NCI-H1417 (cell line): ENCODE measurements around the gene AGGF1.

Experiments used
- DNase-seq, 3 experiments: peaks; one replicate each; lab custom pipeline; 2025; lab: John Stamatoyannopoulos, UW

The AGGF1 gene

DNA sequence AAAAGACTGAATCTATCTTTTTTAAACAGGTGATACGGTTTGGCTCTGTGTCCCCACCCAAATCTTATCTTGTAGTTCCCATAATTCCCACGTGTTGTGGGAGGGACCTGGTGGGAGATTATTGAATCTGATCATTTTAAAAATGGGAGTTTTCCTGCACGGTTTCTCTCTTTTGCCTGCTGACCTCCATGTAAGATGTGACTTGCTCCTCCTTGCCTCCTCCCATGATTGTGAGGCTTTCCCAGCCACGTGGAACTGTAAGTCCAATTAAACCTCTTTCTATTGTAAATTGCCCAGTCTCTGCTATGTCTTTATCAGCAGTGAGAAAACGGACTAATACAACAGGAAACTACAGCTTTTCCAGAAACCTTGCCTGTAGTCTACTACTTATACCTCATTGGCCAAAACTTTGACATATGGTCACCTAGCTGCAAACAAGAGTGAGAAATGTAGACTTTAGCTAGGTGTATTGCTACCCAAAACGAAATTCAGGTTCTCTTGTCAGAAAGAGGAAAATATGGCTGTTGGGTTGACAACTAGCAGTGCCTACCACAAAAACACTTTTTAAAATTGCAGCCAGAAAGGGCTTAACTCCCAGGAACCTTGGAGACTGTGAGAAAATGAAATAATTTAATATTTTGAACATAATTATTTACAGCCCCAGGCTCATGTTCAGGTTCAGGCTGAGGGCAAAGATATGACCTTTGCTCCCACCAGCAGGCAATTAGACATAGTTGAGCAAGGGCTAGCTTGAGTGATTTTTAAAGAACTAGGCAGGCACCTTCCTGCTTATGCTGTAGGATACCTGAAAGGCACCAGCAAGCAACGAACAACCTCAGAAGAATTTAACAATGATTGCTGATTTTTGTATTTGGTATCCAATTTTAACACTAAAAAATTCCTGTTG, 7.4 kb upstream of the AGGF1 start:
- no peak for DNase-seq

DNA sequence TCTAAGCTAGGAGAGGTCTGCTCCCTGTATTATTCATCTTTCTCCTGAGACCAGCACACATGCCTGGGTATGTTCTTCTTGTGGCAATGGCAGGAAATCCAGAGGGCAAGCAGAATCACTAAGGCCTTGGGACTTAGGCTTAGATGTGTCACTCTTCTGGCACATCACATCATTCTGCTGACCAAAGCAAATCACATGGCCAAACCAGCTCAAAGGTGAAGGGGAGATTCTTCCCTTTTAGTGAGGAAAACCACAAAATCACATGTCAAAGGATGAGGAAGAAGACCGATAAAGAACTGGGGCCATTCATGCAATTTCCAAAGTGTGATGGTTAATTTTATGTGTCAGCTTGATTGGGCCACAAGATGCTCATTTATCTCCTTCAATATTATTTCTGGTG, 5.7 kb upstream of the AGGF1 start:
- no peak for DNase-seq

DNA sequence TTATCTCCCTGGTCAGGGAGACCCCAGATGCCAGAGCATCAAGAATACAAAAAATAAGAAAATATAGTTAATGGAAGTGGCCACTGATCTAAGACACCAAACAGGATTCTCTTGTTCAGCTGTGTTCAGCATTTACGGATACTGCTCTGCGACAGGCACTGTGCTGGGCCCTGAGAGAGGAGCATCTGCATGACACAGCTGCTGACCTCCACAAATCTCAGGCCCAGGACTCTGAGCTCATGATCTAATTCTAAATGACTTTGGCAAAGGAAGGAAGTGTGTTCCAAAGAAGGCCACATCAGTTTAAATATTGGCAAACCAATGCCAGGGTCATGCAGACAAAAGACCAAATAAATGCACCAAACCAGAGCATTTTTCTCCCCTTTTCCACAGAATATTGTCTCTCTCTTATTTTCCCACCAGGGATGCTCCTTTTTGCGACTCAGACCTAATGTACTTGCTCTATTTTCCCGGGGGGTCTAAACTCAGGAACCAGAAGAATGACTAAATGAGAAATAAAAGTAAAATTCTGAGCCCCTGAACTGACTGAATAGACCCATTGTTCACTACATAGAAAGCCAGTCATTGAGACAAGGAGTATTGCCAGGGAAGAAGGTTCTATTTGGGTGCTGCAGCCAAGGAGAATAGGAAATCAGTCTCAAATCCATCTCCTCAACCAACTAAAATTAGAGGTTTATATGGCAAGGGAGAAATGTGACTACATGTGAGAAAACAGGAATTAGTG, 1.4 kb upstream of the AGGF1 start:
- no peak for DNase-seq

DNA sequence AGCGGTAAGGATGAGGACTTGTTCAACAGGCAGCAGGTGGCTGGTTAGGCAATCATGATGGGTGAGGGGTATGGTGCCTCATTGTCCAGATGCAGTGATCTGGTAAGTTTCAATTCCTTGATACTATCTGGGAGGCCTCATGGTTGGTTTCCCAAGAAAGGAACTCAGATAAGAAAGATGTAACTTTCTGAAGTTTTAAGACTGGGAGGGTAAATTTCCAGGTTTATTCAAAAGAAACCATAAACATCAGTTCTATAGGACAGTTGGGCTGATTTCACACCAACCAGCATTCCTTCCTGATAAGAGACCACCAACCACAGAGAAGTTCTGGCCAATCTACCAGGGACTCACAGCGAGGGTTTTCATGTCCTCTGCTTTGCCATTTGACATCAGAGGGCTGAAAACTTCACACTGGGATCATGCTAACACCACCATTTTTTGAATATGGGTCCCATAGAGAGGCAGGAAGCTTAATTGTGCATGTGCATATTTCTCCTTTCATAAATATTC, 773 bp upstream of the AGGF1 start:
- DNase-seq, result no peak

DNA sequence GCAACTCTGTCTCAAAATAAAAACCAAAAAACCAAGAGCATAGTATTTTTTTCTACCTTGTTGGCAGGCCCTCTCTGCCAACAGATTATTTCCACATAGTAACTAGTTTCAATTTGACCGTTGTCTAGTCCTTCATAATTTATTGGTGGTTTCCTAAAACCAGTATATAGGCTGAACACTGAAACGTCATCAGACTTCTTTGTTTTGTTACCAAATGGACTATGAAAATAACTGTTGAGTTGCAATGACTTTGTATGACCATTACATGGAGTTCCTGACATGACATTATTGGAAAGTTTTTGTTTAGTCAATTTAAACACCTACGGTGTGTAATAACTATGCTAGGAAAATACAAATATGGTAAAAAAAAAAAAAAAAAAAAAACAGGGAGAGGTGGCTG, 1.7 kb downstream of the AGGF1 start:
- no peak for DNase-seq

DNA sequence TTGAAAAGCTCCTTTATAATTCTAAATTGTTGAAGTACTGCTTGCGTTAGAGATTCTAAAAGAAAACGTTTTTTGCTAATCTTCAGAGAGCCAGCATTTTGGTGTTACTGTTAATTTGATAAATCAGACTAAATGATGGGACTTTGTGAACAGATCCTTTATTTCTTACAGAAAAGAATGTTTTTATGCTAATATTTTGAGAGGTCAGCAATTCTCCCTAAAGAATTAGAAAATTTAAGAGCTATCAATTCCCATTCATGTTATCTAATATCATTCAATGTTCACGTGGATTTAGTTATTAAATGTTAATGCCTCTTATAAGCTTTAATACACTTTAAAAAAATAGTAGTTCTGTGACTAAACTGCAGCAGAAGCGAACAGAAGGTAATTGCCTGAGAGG, 2.4 kb downstream of the AGGF1 start:
- no peak for DNase-seq

DNA sequence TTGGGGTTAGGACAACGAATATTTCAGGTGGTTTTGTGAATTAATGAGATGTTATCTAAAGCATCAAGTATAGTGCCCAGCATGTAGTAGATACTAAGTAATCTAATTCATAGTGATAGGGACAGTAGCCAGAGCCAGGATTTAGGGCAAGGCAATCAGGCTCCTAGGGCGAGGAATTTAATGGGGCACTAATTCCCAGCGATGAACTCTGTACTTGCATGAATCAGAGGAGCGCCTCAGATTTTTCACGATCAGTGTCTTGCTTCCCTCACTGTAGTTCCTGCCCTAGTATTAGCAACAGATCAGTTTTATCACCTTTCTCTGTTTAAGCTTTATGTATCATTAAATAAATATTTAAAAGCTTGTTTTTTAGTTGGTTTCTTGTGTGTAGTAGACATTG, 3.1 kb downstream of the AGGF1 start:
- DNase-seq, result no peak

DNA sequence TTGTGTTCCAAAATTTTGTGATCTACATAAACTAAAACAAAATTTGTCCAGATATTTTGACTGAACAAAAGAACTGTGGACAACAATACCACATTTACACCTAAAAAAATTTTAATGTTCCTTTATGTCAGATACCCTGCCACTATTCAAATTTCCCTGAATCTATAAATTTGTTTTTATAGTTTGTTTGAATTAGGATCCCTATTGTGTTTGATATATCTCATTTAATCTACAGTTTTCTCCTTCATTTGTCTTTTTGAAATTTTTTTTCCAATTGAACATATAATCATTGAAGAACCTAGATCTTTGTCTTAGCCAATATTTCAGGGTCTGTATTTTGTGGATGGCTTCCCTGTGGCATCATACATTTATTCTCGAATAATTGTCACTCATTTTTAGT, 5.7 kb downstream of the AGGF1 start:
- no peak for DNase-seq

DNA sequence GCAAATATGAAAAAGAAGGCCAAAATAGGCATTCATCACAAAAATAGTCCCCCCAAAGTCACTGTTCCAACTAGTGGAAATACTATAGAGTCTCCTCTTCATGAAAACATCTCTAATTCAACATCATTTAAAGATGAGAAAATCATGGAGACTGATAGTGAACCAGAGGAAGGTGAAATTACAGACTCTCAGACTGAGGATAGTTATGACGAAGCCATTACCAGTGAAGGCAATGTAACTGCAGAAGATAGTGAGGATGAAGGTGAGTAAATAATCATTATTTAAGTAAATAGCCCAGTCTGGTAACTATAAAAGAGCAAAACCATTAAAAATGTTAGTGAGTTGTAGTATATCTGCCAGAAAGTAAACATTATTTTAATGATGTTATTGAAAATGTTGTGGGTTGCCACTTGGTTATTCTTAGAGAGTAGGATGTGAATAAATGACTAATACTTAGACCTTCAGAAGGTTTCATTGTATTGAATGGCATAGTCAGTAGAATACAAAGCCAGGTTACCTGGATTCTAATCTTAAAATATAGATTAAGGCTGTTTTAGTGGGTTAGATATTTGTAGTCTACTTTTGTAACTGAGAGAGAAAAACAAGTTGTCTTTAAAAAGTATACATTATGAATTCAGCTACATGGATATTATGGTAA, 16.3 kb downstream of the AGGF1 start:
- no peak for DNase-seq

DNA sequence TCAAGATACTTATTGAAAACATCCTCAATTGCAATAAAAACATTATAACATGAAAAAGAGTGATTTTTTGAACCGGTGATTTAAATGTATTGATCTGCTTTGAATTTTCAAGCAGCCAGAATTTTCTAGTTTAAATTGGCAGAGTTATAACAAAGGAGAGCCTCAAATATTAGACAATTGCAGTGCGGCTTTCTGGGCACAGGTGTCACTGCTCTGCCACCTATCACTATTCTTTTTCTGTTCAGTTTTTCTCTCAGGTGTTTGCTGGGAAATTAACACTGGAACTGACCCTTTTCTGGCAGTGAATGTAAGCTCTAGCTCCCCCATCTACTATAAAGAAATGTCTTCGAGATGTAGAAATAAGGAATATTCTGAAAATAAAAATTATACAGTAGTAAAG, 33.8 kb downstream of the AGGF1 start:
- DNase-seq, result no peak

DNA sequence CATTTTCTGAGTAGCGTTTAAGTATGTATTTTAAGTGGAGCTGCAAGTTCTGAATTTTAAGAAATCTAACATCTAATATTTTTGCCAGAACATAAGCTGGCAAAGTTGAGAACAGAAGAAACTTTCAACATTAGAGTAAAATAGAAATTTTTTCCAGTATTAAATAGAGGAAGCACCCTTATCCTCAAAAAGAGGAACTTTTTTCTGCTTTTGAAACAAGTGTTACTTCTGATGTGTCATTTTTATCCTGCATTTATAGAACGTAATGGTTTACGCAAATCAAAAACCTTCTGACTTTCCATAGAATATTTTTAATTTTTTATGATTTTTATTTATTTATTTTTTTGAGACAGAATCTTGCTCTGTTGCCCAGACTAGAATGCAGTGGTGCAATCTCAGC, 35.1 kb downstream of the AGGF1 start:
- no peak for DNase-seq

DNA sequence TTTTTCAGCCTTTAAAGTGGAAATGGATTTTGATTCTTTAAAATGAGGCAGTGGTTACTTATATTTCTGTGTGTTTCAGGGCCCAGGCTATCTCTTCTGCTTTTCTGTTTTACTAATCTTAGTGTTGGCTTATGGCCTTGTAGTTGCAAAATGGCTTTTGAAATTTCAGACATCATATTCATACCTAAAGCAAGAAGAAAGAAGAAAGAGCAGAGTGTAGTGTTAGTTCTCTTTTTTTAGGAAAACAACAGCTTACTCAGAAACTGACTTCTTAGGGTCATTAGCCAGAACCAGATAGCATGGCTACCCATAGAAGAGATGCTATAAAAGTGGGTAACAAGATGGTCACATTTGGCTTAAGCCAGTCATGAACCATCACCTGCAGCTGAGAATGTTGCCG, 36.0 kb downstream of the AGGF1 start:
- DNase-seq, result no peak

DNA sequence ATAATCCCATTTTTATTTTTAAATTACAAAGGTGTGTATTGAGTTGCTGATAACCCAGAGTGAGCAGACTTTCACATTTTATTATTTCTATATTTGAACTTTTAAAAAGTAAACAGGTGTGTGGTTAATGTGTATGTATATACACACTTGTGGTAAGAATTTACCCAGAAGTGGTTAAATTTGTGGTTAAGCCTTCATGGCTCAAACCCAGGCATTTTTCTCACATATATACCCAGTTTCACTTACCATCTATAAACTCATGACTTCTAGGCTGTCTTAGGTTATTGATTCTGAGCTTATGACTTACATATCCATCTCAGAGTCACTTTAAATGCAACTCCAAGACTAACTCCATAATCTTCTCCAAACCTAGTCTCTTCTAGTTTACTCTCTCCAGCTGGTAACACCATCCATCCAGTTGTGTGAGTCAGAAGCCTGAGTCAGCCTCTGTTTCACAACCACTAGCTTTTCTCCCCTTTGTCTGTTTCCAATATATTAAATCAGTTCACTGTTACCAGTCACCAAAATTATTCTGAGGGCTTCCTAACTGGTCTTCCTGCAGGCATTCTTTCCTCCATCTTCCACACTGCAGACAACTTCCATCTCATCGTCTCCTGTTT, 36.7 kb downstream of the AGGF1 start:
- no peak for DNase-seq

DNA sequence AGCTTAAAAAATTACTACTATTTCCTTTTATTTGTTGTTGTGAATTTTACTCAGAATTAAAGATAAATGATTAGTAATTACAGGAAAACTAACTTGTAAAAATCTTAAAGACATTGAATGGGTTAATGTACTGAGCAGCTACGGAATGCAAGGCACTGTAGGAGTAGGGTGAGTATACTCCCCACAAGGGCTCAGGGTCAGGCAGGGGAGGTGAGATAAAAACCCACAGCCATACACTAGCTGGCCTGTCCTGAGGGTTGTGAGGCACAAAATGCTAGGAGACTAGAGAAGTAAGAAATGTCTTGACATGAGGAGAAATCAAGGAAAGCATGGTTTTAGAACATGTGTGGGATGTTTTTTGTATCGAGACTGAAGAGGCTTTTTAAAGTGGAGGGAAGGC, 43.5 kb downstream of the AGGF1 start:
- no peak for DNase-seq

DNA sequence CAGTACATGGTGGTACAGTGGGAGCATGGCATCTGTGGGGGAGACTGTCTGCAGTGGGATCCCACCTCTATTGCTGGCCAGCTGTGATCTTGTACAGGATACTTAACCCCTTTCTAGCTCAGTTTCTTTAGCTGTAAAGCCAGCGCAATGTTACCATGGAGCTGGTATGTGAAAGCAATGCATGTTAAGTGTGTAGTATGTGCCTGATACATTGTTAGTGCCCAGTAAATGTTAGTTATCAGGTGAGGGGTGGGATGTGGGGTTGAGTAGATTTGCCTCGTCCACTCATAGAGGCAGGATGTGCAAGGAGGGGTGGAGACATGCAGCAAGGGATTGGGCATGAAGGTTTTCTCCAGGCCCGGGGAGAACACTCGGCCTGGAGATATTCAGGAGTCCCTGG, 44.5 kb downstream of the AGGF1 start:
- no peak for DNase-seq

DNA sequence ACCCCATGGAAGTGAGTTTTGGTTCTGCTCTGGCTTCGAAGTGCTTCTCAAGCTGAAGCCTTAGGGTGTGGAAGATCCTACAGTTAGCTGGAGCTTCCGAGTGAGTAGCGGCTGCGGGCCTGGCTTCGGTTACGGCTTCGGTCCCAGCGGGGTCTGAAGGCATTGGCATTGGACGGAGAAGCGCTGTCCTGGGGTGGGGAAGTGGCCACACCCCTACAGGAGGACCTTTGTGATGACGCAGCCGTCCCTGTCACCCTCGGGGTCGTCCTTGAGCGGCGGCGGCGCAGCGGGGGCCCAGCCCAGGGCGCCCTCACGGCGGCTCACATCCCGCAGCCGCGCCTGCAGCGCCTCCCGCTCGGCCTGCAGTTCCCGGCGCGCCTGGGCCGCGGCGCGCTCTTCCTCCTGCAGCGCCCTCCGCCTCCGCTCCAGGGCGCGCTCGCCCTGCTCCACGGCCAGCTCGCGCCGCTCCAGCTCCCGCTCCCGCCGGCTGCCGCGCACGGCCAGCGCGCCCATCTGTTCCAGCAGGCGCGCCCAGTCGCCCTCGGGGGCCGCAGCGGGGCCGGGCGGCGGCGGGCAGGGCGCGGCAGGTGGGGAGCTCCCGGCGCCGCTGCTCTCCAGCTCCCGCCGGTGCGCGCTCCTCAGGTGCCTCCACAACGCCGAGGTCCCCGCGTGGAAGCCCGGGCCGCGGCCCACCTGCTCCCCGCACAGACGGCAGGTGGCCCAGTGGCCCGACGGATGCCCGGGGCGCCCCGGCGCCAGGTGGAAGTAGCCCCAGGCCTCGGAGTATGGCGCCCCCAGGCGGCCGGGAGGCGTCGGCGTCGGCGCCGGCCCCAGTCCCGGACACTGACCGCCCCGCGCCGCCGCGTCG, 47.0 kb downstream of the AGGF1 start:
- DNase-seq, result peak in 2 of 3 experiments; percentile 83 to 86

DNA sequence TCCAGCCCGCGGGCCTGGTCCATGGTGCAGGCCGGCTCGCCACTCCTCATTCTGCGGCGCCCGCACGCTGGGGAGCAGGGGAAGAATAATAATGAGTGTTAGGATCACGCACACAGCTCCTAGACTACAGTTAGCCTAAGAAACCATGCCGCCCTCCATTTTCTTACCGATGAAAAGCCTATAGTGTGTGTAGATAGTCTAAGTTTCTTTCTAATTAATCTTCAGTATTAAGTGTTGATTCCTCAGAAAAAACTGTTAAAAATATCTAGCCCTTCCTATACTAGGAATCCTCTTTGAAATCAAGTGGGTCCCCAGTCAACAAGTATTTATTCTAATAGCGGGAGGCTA, 47.6 kb downstream of the AGGF1 start:
- DNase-seq, result no peak

DNA sequence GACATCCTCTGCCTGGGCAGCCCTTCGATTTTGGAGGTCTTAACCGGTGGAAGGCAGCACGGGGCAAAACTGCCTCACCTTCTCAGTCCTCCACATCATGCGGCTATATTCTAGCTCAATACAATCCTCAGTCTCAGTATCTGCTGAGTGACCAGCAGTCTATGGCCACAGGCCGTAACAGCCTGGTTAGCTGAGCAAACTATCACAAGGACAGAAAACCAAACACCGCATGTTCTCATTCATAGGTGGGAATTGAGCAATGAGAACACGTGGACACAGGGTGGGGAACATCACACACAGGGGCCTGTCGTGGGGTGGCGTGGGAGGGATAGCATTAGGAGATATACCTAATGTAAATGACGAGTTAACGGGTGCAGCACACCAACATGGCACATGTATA, 50.3 kb downstream of the AGGF1 start:
- DNase-seq, result peak in 2 of 3 experiments; percentile 26 to 45

DNA sequence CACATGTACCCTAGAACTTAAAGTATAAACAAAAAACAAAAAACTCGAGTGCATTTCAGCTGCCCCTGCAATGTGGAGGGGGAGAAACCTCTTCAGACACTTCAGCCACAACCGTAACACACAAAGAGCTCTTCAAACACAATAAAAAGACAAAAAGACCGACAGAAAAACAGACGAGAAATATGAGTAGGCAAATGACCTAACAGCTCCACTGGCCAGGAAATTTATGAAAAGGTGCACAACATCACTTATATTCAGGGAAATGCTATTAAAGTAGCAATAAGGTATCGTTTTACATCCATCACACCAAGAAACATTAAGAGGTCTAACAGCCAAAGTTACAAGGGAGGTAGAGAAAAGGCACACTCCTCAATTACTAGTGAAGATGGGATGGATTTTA, 50.7 kb downstream of the AGGF1 start:
- DNase-seq, result peak in 2 of 3 experiments; percentile 62 to 88

DNA sequence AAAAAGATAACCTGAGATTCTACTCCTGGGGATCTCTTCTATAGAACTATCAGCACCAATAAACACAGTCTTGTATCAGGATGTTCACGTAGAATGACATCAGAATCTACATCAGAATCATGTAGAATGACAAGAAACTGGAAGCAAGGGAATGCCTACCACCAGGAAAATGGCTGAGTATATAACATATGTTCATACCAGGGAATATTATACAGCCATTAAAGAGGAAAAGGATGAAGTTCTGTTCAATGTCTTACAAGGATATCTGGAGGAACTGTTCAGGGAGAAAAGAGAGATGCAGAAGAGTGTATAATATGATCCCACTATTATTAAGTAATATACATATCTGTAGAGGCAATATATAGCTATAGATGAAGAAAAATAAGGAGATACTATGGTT, 52.1 kb downstream of the AGGF1 start:
- no peak for DNase-seq

DNA sequence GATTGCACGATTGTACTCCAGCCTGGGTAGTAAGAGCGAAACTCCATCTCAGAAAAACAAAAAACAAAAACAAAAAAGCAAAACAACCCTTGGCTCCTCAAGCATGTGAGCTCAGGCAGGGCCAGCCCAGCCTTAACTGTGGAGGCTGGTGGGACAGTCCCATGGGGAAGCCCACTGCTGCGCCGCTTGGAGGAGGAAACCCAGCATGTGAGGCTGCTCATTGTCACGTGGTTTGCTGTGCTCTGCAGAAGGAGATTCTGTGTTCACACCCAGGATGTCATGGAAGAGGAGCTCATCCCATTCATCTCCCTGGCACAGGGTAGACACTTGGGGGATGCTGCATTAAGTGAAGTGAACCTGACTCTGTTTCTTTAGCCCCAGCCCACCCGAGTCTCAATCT, 52.9 kb downstream of the AGGF1 start:
- no peak for DNase-seq

DNA sequence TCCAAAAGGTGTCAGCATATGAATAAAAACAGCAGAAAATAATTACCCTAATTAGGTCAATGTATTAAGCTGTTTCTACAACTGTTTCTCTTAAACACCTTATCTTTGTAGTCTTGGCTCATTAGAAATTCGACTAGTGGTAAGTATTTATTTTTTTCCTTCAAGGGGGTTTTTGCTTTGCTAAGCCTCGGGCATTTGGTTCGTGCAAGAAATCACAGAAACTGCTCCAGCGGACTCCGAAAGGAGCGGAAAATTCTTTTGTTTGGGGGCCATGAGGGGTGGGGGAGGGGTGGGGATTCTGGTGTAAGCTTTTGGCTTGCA, 56.1 kb downstream of the AGGF1 start:
- DNase-seq, result no peak
